Ascending aorta (tissue), 2 donors: Measurements from ENCODE around the gene ELAVL2. TPM values are rescaled to one million over a fixed set of nuclear protein-coding genes. Genes with fewer than 3 reads are reported as not detected.

Experiments
- DNase-seq, 2 donors: peaks; one replicate each; pipeline ENCODE4 v3.0.0-alpha.2; 2019; ENCODE audit warnings: low spot score in 2 of 2
- H3K27ac ChIP-seq, 2 donors: fragments of 200-600 bp; sonication (generic); one replicate each; pipeline ENCODE4 v1.5.1; 2016 to 2017; ENCODE audit warnings: mild to moderate bottlenecking in 1 of 2
- H3K27me3 ChIP-seq: fragments of 200-600 bp; sonication (generic); one replicate; pipeline ENCODE4 v1.5.1; 2017
- H3K36me3 ChIP-seq, 2 donors: fragments of 200-600 bp; sonication (generic); one replicate each; pipeline ENCODE4 v1.5.1; 2016
- H3K4me1 ChIP-seq, 2 donors: fragments of 200-600 bp; sonication (generic); one replicate each; pipeline ENCODE4 v1.5.1; 2016 to 2017; ENCODE audit warnings: mild to moderate bottlenecking in 1 of 2
- H3K4me3 ChIP-seq, 2 donors: fragments of 200-600 bp; sonication (generic); one replicate each; pipeline ENCODE4 v1.5.1; 2016 to 2017; ENCODE audit warnings: mild to moderate bottlenecking in 1 of 2
- H3K9me3 ChIP-seq, 2 donors: fragments of 200-600 bp; sonication (generic); one replicate each; pipeline ENCODE4 v1.5.1; 2016
- intact Hi-C: fragments of 100-400 bp; cut with DNase I; formaldehyde crosslinking; loops from one replicate; pipeline ENCODE4 v1.15.1; 2023
- total RNA-seq: library from RNA; depleted of rRNA; stranded (reverse); fragments of >200 nt; gene quantifications from one replicate; pipeline ENCODE4 v1.1.0, GENCODE V29; 2016
- TF ChIP-seq, protein P1 (sequence below), 3 experiments: fragments of 200-600 bp in 2 of 3; fragments of 450-650 bp in 1 of 3; sonication (generic) in 2 of 3; IDR thresholded peaks; one replicate each; pipeline ENCODE4 v1.5.1; 2016 to 2019; ENCODE audit warnings: antibody characterized with exemption in 3 of 3, mild to moderate bottlenecking in 1 of 3, moderate library complexity in 1 of 3

Gene ELAVL2
- total RNA-seq, 1 donor from 2014 or later, result not detected

DNA sequence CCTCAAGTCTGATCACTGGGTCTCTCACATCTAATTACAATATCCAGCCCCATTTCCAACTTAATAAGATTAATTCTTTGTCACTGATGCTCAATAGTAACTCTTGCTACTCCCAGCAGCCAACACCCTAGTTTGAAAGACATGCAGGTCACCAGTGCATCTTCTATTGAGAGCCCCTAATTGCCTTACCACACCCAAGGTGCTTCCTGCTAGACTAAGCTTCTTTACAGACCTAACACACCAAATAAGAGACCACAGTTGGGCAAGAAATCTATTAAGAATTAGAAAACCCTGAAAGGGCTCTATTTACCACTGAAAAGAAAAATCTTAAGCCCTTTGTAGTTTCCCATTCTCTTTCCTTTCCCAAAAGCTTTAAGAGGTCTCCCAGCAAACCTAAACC lies 26.5 kb downstream of the ELAVL2 start:
- H3K4me1 ChIP-seq, result no peaks in the 10 kb centered on the region
- H3K9me3 ChIP-seq, result no peaks in the 10 kb centered on the region
- H3K27me3 ChIP-seq, result no peaks in the 10 kb centered on the region
- H3K27ac ChIP-seq, result no peak overlapping the region
- intact Hi-C loops, result no loop called here
- no peak overlapping the region for H3K4me3 ChIP-seq
- no peaks in the 10 kb centered on the region for H3K36me3 ChIP-seq
- TF ChIP-seq, protein P1, sequence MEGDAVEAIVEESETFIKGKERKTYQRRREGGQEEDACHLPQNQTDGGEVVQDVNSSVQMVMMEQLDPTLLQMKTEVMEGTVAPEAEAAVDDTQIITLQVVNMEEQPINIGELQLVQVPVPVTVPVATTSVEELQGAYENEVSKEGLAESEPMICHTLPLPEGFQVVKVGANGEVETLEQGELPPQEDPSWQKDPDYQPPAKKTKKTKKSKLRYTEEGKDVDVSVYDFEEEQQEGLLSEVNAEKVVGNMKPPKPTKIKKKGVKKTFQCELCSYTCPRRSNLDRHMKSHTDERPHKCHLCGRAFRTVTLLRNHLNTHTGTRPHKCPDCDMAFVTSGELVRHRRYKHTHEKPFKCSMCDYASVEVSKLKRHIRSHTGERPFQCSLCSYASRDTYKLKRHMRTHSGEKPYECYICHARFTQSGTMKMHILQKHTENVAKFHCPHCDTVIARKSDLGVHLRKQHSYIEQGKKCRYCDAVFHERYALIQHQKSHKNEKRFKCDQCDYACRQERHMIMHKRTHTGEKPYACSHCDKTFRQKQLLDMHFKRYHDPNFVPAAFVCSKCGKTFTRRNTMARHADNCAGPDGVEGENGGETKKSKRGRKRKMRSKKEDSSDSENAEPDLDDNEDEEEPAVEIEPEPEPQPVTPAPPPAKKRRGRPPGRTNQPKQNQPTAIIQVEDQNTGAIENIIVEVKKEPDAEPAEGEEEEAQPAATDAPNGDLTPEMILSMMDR (IDR thresholded peaks at IDR 0.05), result no peak
- DNase-seq, result no peak

DNA sequence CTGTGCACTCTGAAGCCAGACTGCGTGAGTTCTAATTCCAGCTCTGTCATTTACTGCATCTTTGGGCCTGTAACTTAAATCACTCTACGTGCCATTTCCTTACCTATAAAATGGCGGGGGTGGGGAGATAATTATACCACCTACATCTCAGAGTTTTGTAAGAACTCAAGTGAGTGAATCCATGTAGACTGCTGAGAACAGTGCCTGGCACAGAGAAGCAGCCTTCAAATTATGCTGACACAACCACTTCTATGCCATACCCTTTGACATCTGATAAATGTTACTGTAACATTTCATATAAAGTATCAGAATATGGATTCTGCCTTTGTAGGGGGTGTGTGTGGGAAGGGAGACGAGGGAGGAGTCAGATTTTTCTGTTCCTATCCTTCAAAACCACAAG lies 27.7 kb downstream of the ELAVL2 start:
- Histone ChIP-seq H3K27ac (no peak overlapping the region), H3K36me3 (no peaks in the 10 kb centered on the region), H3K4me3 (no peak overlapping the region), H3K27me3 (no peaks in the 10 kb centered on the region), H3K4me1 (no peaks in the 10 kb centered on the region), H3K9me3 (no peaks in the 10 kb centered on the region)
- TF ChIP-seq, protein P1 (IDR thresholded peaks at IDR 0.05), result no peak
- DNase-seq, result no peak
- intact Hi-C loops, result no loop called here

DNA sequence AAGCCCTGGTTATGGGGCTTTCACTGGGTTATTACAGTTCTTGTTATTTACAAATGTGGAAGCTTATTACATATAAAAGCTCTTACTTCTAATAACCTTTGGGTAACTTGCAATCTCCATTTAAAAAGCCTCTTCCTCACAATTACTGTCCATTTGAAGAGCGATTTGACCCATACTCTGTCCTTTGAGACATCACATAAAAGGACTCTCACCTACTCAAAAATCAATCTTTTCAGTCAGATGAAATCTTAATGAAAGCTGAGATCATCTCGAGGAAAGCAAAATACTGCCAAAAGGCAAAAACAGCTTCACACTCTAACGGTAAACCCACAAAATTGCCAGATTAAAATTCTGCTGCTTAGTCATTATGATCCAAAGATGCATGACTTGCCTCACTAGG lies 29.8 kb downstream of the ELAVL2 start:
- Histone ChIP-seq H3K27ac (no peak overlapping the region), H3K4me3 (no peak overlapping the region), H3K9me3 (no peaks in the 10 kb centered on the region), H3K4me1 (no peaks in the 10 kb centered on the region), H3K36me3 (no peaks in the 10 kb centered on the region), H3K27me3 (no peaks in the 10 kb centered on the region)
- intact Hi-C loops, result no loop called here
- no peak for DNase-seq
- TF ChIP-seq, protein P1 (IDR thresholded peaks at IDR 0.05), result no peak

DNA sequence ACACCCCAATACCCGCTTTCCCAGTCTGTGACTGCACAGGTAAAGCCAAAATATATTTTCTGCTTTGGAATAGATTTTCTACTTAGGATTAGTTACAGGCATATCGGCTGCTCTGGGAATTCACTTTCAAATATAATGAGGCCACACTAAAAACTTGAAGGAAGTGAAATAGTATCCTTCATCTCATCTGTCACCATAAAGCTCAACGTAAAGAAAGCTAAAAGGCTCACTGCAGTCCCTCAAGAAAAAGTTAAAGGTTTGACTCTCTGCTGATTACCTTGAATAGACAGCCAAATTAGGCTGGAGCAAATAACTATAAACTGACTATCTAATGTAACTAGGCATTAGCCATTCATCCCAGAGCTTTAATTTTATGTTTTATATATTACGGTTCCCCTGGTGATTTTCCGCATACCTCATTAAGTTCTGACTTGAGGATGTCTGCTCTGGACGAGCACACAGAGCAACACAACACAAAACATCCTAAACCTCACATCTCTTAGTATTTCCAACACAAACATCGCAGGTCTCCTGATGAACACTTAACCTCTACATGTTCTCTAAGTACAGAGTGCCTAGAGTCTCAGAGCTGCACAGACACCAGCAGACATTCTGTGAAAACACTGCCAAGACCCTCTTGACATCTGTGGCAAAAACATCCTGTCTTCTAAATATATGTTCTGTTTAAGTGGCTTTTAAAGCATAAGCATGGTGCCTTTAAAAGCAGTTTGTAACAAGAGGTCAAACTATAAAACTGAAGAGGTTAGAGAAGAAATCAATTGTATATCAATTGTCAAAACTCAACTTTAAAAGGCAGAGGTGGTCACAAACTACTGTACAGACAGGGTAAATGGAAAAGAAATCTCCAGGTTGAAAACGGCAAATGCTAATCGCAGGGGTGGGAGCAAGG lies 35.4 kb downstream of the ELAVL2 start:
- Histone ChIP-seq H3K36me3 (no peaks in the 10 kb centered on the region), H3K27ac (no peak overlapping the region), H3K4me3 (no peak overlapping the region), H3K9me3 (no peaks in the 10 kb centered on the region), H3K27me3 (no peaks in the 10 kb centered on the region), H3K4me1 (no peaks in the 10 kb centered on the region)
- TF ChIP-seq, protein P1 (IDR thresholded peaks at IDR 0.05), result no peak
- no peak for DNase-seq
- intact Hi-C loops, result no loop called here

DNA sequence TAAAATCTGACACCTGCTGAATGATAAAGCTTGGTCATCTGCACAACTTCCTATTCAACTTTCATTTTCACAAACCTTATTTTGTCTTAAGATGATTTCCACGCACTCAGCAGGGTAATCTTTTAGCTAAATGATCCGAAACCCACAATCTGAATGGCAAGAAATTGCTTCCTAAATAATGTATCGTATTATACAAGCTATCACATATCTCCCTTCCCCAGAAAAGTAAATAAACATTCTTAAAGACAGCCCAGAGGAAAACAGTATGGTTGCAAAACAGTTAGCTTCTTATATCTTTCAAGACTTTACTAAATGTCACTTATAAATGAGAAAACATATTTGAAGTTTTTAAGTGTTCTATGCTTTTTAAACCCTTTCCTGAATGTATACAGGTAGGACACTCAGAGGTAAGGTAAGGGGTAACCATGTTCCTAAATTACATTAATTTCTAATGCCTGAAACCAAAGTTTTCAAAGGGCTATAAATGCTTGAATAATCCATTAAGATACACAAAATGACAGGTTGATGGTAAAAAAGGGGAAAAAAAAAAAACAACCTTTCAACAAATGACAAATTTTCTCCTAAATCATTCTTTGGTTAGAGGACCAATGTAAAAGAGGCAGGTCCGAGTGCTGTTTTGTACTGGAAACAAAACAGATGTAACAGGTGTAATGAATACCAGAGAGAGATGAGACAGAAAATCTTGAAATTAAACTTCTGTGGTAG lies 36.3 kb downstream of the ELAVL2 start:
- Histone ChIP-seq H3K4me3 (no peak overlapping the region), H3K27ac (no peak overlapping the region), H3K4me1 (no peaks in the 10 kb centered on the region), H3K27me3 (no peaks in the 10 kb centered on the region), H3K9me3 (no peaks in the 10 kb centered on the region), H3K36me3 (no peaks in the 10 kb centered on the region)
- DNase-seq, result no peak
- TF ChIP-seq, protein P1 (IDR thresholded peaks at IDR 0.05), result no peak
- intact Hi-C loops, result no loop called here
